HepG2 (cell line): ENCODE data around the gene RREB1. TPM values are rescaled to one million over a fixed set of nuclear protein-coding genes. Genes with fewer than 3 reads are reported as not detected.

Experiments
- ASH2L ChIP-seq: fragments of 300-600, 200-600 bp; sonication (generic); IDR thresholded peaks from 2 replicates; pipeline ENCODE4 v1.7.0; 2017; ENCODE audit warnings: low read depth, mild to moderate bottlenecking, moderate library complexity, mixed read lengths, low read length; ENCODE audit not compliant: insufficient read length
- HMG20A ChIP-seq: IDR thresholded peaks from 2 replicates; pipeline ENCODE4 v1.6.1; 2016; ENCODE audit warnings: borderline replicate concordance
- MATR3 ChIP-seq: sonication (generic); formaldehyde crosslinking; IDR thresholded peaks from 2 replicates; pipeline ENCODE4 v1.4.0; 2020; ENCODE audit warnings: missing genetic modification reagents
- MEIS1 ChIP-seq: sonication (generic); formaldehyde crosslinking; IDR thresholded peaks from 2 replicates; pipeline ENCODE4 v1.9.0; 2021; ENCODE audit warnings: mild to moderate bottlenecking, missing genetic modification reagents, moderate library complexity, borderline replicate concordance
- PLRG1 ChIP-seq: fragments of 450-650 bp; conservative IDR thresholded peaks from 2 replicates; pipeline ENCODE4 v1.6.1; 2016
- POGZ ChIP-seq: sonication (generic); formaldehyde crosslinking; IDR thresholded peaks from 2 replicates; pipeline ENCODE4 v1.4.0; 2020; ENCODE audit warnings: mild to moderate bottlenecking, missing genetic modification reagents
- RBAK ChIP-seq: sonication (generic); formaldehyde crosslinking; IDR thresholded peaks from 2 replicates; pipeline ENCODE4 v1.5.1; 2020; ENCODE audit warnings: mild to moderate bottlenecking, missing genetic modification reagents
- RBM39 ChIP-seq: fragments of 200-400 bp; formaldehyde crosslinking; IDR thresholded peaks from one replicate; pipeline ENCODE4 v1.6.1; 2018; ENCODE audit warnings: antibody characterized with exemption, mild to moderate bottlenecking, low read depth, low read length; ENCODE audit not compliant: poor library complexity, severe bottlenecking
- TOE1 ChIP-seq: sonication (generic); formaldehyde crosslinking; IDR thresholded peaks from 2 replicates; pipeline ENCODE4 v1.4.0; 2020; ENCODE audit warnings: mild to moderate bottlenecking, missing genetic modification reagents
- ZNF660 ChIP-seq: sonication (generic); formaldehyde crosslinking; IDR thresholded peaks from 2 replicates; pipeline ENCODE4 v1.5.1; 2020; ENCODE audit warnings: mild to moderate bottlenecking, low read depth, missing genetic modification reagents, borderline replicate concordance
- ZNF777 ChIP-seq: sonication (generic); formaldehyde crosslinking; IDR thresholded peaks from 2 replicates; pipeline ENCODE4 v1.4.0; 2020; ENCODE audit warnings: missing genetic modification reagents
- ZNF883 ChIP-seq: sonication (generic); formaldehyde crosslinking; IDR thresholded peaks from 2 replicates; pipeline ENCODE4 v1.5.1; 2020; ENCODE audit warnings: mild to moderate bottlenecking, missing genetic modification reagents; ENCODE audit errors: not compliant biosample characterization
- polyA plus RNA-seq, 8 experiments: library from polyadenylated mRNA; depleted of rRNA in 3 of 8; stranded (reverse) in 7 of 8; unstranded in 1 of 8; fragments of >200 nt; fragmentation: Illumina TruSeq in 4 of 8; extraction: Trizol in 4 of 8; gene quantifications; 2 replicates each; pipeline versions ENCODE4 v1.2.1 to v1.2.3, GENCODE V29; 2011 to 2016; ENCODE audit warnings: low read depth in 4 of 8, missing spikeins in 1 of 8, mixed read lengths in 1 of 8; ENCODE audit not compliant: insufficient read depth in 1 of 8
- total RNA-seq, 5 experiments: library from RNA; depleted of rRNA; stranded (reverse); fragments of >200 nt; fragmentation: Illumina TruSeq; extraction: Trizol; gene quantifications; 2 replicates each; pipeline ENCODE4 v1.2.3, GENCODE V29; 2016; ENCODE audit warnings: low read depth in 1 of 5
- TF ChIP-seq, protein P1 (sequence below): sonication (generic); formaldehyde crosslinking; IDR thresholded peaks from 2 replicates; pipeline ENCODE4 v1.4.0; 2020; ENCODE audit warnings: mild to moderate bottlenecking, missing genetic modification reagents
- TF ChIP-seq, protein P2 (sequence below): sonication (generic); formaldehyde crosslinking; IDR thresholded peaks from 2 replicates; pipeline ENCODE4 v1.5.1; 2020; ENCODE audit warnings: mild to moderate bottlenecking, missing genetic modification reagents, borderline replicate concordance
- TF ChIP-seq, protein P3 (sequence below): sonication (generic); formaldehyde crosslinking; IDR thresholded peaks from 2 replicates; pipeline ENCODE4 v1.5.0; 2020; ENCODE audit warnings: missing genetic modification reagents
- TF ChIP-seq, protein P4 (sequence below): sonication (generic); formaldehyde crosslinking; IDR thresholded peaks from 2 replicates; pipeline ENCODE4 v1.5.0; 2020; ENCODE audit warnings: mild to moderate bottlenecking, missing genetic modification reagents
- TF ChIP-seq, protein P5 (sequence below): sonication (generic); formaldehyde crosslinking; IDR thresholded peaks from 2 replicates; pipeline ENCODE4 v1.5.0; 2020; ENCODE audit warnings: mild to moderate bottlenecking, missing genetic modification reagents
- TF ChIP-seq, protein P6 (sequence below): sonication (generic); formaldehyde crosslinking; IDR thresholded peaks from 2 replicates; pipeline ENCODE4 v1.4.0; 2020; ENCODE audit warnings: missing genetic modification reagents

RREB1 gene
- total and polyA plus RNA-seq, 2 of the 13 experiments (the other 11 are each of a cell fraction or from before 2014, with no cell fraction given) = 6.1 to 23.2 TPM

DNA sequence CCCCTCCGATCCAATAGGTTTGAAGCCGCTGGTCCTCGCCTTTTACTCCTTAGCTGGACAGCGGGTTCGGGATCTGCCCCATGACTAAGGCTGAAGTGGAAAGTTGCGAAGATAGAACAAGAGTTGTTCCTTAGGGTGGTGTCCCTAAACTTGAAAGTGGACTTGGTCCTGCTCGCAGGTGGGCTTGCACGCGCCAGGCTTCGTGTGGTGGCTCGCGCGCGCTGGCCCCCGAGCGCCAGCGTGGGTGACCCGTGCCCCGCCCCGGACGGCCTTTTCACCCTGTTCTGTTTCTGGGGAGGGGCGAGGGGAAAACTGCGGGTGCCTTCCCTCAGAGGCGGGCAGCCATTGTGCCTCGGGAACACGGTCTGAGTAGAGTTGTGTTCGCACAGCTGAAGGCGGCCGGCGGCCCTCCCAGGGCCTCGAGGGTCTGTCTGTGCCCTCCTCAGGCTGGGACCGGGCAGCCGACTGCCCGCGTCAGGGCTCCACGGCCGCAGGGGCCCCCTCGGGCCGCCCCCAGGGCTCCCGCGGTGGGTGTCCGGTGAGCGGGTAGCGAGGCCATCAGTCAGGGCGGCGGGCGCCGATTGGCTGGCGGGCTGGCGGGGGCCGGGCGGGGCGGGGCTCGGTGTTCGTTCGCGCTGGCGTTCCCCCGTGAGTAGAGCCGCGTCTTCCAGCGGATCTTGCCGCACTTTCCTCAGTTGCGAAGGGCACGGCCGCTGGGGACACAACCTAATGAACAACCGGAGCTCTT, 33.0 kb downstream of the RREB1 start (continued):
- TF ChIP-seq, protein P1, sequence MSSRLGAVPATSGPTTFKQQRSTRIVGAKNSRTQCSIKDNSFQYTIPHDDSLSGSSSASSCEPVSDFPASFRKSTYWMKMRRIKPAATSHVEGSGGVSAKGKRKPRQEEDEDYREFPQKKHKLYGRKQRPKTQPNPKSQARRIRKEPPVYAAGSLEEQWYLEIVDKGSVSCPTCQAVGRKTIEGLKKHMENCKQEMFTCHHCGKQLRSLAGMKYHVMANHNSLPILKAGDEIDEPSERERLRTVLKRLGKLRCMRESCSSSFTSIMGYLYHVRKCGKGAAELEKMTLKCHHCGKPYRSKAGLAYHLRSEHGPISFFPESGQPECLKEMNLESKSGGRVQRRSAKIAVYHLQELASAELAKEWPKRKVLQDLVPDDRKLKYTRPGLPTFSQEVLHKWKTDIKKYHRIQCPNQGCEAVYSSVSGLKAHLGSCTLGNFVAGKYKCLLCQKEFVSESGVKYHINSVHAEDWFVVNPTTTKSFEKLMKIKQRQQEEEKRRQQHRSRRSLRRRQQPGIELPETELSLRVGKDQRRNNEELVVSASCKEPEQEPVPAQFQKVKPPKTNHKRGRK (CRISPR knock-in tag) = no peak
- TF ChIP-seq RBM39 = peak; percentile 67
- TF ChIP-seq, protein P2, sequence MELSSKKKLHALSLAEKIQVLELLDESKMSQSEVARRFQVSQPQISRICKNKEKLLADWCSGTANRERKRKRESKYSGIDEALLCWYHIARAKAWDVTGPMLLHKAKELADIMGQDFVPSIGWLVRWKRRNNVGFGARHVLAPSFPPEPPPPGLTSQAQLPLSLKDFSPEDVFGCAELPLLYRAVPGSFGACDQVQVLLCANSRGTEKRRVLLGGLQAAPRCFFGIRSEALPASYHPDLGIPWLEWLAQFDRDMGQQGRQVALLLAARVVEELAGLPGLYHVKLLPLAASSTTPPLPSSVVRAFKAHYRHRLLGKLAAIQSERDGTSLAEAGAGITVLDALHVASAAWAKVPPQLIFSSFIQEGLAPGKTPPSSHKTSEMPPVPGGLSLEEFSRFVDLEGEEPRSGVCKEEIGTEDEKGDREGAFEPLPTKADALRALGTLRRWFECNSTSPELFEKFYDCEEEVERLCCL = peak; percentile 80; the same call in 1 of the 2 replicates
- peak; percentile 79; the same call in 1 of the 2 replicates for TF ChIP-seq POGZ (CRISPR knock-in tag)
- TF ChIP-seq, protein P3, sequence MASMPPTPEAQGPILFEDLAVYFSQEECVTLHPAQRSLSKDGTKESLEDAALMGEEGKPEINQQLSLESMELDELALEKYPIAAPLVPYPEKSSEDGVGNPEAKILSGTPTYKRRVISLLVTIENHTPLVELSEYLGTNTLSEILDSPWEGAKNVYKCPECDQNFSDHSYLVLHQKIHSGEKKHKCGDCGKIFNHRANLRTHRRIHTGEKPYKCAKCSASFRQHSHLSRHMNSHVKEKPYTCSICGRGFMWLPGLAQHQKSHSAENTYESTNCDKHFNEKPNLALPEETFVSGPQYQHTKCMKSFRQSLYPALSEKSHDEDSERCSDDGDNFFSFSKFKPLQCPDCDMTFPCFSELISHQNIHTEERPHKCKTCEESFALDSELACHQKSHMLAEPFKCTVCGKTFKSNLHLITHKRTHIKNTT (CRISPR knock-in tag) = no peak
- no peak for TF ChIP-seq PLRG1
- no peak for TF ChIP-seq HMG20A (CRISPR knock-in tag)
- no peak for TF ChIP-seq ASH2L
- no peak for TF ChIP-seq ZNF777
- peak; percentile 75 for TF ChIP-seq ZNF883 (CRISPR knock-in tag)
- TF ChIP-seq, protein P4, sequence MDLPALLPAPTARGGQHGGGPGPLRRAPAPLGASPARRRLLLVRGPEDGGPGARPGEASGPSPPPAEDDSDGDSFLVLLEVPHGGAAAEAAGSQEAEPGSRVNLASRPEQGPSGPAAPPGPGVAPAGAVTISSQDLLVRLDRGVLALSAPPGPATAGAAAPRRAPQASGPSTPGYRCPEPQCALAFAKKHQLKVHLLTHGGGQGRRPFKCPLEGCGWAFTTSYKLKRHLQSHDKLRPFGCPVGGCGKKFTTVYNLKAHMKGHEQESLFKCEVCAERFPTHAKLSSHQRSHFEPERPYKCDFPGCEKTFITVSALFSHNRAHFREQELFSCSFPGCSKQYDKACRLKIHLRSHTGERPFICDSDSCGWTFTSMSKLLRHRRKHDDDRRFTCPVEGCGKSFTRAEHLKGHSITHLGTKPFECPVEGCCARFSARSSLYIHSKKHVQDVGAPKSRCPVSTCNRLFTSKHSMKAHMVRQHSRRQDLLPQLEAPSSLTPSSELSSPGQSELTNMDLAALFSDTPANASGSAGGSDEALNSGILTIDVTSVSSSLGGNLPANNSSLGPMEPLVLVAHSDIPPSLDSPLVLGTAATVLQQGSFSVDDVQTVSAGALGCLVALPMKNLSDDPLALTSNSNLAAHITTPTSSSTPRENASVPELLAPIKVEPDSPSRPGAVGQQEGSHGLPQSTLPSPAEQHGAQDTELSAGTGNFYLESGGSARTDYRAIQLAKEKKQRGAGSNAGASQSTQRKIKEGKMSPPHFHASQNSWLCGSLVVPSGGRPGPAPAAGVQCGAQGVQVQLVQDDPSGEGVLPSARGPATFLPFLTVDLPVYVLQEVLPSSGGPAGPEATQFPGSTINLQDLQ (CRISPR knock-in tag) = no peak
- no peak for TF ChIP-seq MATR3 (CRISPR knock-in tag)
- TF ChIP-seq, protein P5, sequence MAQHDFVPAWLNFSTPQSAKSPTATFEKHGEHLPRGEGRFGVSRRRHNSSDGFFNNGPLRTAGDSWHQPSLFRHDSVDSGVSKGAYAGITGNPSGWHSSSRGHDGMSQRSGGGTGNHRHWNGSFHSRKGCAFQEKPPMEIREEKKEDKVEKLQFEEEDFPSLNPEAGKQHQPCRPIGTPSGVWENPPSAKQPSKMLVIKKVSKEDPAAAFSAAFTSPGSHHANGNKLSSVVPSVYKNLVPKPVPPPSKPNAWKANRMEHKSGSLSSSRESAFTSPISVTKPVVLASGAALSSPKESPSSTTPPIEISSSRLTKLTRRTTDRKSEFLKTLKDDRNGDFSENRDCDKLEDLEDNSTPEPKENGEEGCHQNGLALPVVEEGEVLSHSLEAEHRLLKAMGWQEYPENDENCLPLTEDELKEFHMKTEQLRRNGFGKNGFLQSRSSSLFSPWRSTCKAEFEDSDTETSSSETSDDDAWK (CRISPR knock-in tag) = no peak
- TF ChIP-seq, protein P6, sequence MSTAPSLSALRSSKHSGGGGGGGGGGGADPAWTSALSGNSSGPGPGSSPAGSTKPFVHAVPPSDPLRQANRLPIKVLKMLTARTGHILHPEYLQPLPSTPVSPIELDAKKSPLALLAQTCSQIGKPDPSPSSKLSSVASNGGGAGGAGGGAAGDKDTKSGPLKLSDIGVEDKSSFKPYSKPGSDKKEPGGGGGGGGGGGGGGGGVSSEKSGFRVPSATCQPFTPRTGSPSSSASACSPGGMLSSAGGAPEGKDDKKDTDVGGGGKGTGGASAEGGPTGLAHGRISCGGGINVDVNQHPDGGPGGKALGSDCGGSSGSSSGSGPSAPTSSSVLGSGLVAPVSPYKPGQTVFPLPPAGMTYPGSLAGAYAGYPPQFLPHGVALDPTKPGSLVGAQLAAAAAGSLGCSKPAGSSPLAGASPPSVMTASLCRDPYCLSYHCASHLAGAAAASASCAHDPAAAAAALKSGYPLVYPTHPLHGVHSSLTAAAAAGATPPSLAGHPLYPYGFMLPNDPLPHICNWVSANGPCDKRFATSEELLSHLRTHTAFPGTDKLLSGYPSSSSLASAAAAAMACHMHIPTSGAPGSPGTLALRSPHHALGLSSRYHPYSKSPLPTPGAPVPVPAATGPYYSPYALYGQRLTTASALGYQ (CRISPR knock-in tag) = no peak
- no peak for TF ChIP-seq ZNF660 (CRISPR knock-in tag)
- TF ChIP-seq TOE1 (CRISPR knock-in tag) = peak; percentile 55; the same call in 1 of the 2 replicates
- TF ChIP-seq MEIS1 (CRISPR knock-in tag) = peak; percentile 49; the same call in 1 of the 2 replicates
- TF ChIP-seq RBAK (CRISPR knock-in tag) = no peak
